Iris pigment epithelial cell (primary cell): ENCODE results near the gene MAP4K3.
"Not testable (repeated sequence)": the region's sequence is repeated elsewhere in the genome, so short reads cannot be mapped to it uniquely, and the experiment has no call there.

Experiments used
- DNase-seq: peaks from one replicate; pipeline ENCODE4 v3.0.0-alpha.2; 2011; ENCODE audit warnings: low read depth

Gene MAP4K3

GRCh38 chr2:39408351-39409136 lies 28.5 kb downstream of the MAP4K3 start:
- no peak for DNase-seq

- DNase-seq, result no peak
Measured at GRCh38 chr2:39407516-39408296, 29.4 kb downstream of the MAP4K3 start.

- no peak for DNase-seq
Measured at GRCh38 chr2:39405364-39405763, 31.7 kb downstream of the MAP4K3 start.

- DNase-seq, result peak; percentile 21
Measured at GRCh38 chr2:39403311-39403710, 33.8 kb downstream of the MAP4K3 start.

- no peak for DNase-seq
Measured at GRCh38 chr2:39401319-39401718, 35.8 kb downstream of the MAP4K3 start.

- DNase-seq, result no peak
Measured at GRCh38 chr2:39399570-39399969, 37.5 kb downstream of the MAP4K3 start.

- DNase-seq, result no peak
Measured at GRCh38 chr2:39395313-39395712, 41.8 kb downstream of the MAP4K3 start.

GRCh38 chr2:39394516-39394961 lies 42.5 kb downstream of the MAP4K3 start:
- no peak for DNase-seq

GRCh38 chr2:39392672-39393071 lies 44.4 kb downstream of the MAP4K3 start:
- DNase-seq, result no peak

- no peak for DNase-seq
Measured at GRCh38 chr2:39390216-39390615, 46.9 kb downstream of the MAP4K3 start.

GRCh38 chr2:39386064-39386463 lies 51.0 kb downstream of the MAP4K3 start:
- no peak for DNase-seq

GRCh38 chr2:39385172-39385571 lies 51.9 kb downstream of the MAP4K3 start:
- no peak for DNase-seq

- DNase-seq, result not testable (repeated sequence)
Measured at GRCh38 chr2:39384071-39384470, 53.0 kb downstream of the MAP4K3 start.

- DNase-seq, result no peak
Measured at GRCh38 chr2:39383146-39383545, 53.9 kb downstream of the MAP4K3 start.

GRCh38 chr2:39381653-39382052 lies 55.4 kb downstream of the MAP4K3 start:
- DNase-seq, result no peak

GRCh38 chr2:39380525-39381150 lies 56.4 kb downstream of the MAP4K3 start:
- peak; percentile 44 for DNase-seq

GRCh38 chr2:39379643-39380524 lies 57.2 kb downstream of the MAP4K3 start:
- DNase-seq, result peak; percentile 77

GRCh38 chr2:39378968-39379367 lies 58.1 kb downstream of the MAP4K3 start:
- DNase-seq, result no peak

GRCh38 chr2:39377226-39377939 lies 59.7 kb downstream of the MAP4K3 start:
- no peak for DNase-seq

- DNase-seq, result no peak
Measured at GRCh38 chr2:39375917-39376316, 61.2 kb downstream of the MAP4K3 start.

GRCh38 chr2:39373181-39373802 lies 63.8 kb downstream of the MAP4K3 start:
- DNase-seq, result no peak
